GM10248 (cell line): ENCODE data around the gene RNGTT.
"Not testable (repeated sequence)": the region's sequence is repeated elsewhere in the genome, so short reads cannot be mapped to it uniquely, and the experiment has no call there.

Source experiments
- CTCF ChIA-PET: fragments of 300-600 bp; sonication (Branson Sonifier 250); formaldehyde crosslinking; extraction: SDS; loops from one replicate; lab custom pipeline; 2021; ENCODE audit warnings: antibody characterized with exemption; lab: Yijun Ruan, JAX
- POLR2A ChIA-PET: fragments of 350-650 bp; sonication (Branson Sonifier 250); formaldehyde crosslinking; extraction: SDS; loops from one replicate; lab custom pipeline; 2020; ENCODE audit warnings: antibody characterized with exemption; lab: Yijun Ruan, JAX
- DNase-seq: peaks from one replicate; pipeline ENCODE4 v3.0.0; 2012; ENCODE audit errors: extremely low spot score
- TF ChIP-seq, protein P1 (sequence below): IDR thresholded peaks from 2 replicates; pipeline ENCODE4 v1.5.1; 2012; ENCODE audit warnings: mild to moderate bottlenecking, low read depth; ENCODE audit errors: extremely low read depth, missing control alignments, control extremely low read depth

RNGTT gene

GRCh38 chr6:88914895-88915598 is 48.4 kb downstream of the RNGTT start:
- no peak for DNase-seq
- POLR2A ChIA-PET = no interaction called here
- CTCF ChIA-PET = no interaction called here
- TF ChIP-seq, protein P1, sequence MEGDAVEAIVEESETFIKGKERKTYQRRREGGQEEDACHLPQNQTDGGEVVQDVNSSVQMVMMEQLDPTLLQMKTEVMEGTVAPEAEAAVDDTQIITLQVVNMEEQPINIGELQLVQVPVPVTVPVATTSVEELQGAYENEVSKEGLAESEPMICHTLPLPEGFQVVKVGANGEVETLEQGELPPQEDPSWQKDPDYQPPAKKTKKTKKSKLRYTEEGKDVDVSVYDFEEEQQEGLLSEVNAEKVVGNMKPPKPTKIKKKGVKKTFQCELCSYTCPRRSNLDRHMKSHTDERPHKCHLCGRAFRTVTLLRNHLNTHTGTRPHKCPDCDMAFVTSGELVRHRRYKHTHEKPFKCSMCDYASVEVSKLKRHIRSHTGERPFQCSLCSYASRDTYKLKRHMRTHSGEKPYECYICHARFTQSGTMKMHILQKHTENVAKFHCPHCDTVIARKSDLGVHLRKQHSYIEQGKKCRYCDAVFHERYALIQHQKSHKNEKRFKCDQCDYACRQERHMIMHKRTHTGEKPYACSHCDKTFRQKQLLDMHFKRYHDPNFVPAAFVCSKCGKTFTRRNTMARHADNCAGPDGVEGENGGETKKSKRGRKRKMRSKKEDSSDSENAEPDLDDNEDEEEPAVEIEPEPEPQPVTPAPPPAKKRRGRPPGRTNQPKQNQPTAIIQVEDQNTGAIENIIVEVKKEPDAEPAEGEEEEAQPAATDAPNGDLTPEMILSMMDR = no peak

DNA sequence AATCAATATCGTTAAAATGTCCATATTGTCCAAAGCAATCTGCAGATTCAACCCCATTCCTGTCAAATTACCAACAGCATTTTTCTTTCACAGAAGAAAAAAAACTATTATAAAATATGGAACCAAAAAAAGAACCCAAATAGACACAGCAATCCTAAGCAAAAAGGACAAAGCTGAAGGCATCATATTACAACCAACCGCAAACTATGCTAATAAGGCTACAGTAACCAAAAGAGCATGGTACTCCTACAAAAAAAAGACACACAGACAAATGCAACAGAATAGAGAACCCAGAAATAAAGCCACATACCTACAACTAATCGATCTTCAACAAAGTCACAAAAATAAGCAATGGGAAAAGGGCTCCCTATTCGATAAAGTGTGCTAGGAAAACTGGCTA is 49.2 kb downstream of the RNGTT start:
- POLR2A ChIA-PET = no interaction called here
- DNase-seq = no peak
- TF ChIP-seq, protein P1 = no peak
- CTCF ChIA-PET = no interaction called here

- POLR2A ChIA-PET = interaction anchor here (0.6 kb wide), 1 partner anchor 1215 kb away, joined by 3 read pairs; no protein-coding TSS in a partner anchor
- DNase-seq = no peak
- CTCF ChIA-PET = no interaction called here
- TF ChIP-seq, protein P1 = no peak
These were observed 49.9 kb downstream of the RNGTT start for GRCh38 chr6:88913471-88913870.

GRCh38 chr6:88910922-88911778 is 52.3 kb downstream of the RNGTT start:
- POLR2A ChIA-PET = no interaction called here
- CTCF ChIA-PET = no interaction called here
- DNase-seq = no peak
- TF ChIP-seq, protein P1 = no peak

- CTCF ChIA-PET = interaction anchor here (1.2 to 3.1 kb wide), 3 partner anchors 12 to 38 kb away, joined by 3 to 15 read pairs (median 3); no protein-coding TSS in a partner anchor
- DNase-seq = no peak
- POLR2A ChIA-PET = no interaction called here
- TF ChIP-seq, protein P1 = no peak
These were observed 54.5 kb downstream of the RNGTT start for GRCh38 chr6:88908598-88909548.

DNA sequence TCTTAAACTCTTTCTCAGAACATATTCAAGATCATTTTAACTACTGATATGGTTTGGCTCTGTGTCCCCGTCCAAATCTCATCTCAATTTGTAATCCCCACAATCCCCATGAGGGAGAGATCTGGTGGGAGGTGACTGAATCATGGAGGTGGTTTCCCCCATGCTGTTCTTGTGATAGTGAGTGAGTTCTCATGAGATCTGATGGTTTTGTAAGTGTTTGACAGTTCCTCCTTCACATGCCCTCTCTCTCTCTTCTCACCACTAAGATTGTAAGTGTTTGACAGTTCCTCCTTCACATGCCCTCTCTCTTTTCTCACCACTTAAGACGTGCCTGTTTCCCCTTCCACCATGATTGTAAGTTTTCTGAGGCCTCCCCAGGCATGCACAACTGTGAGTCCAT is 56.3 kb downstream of the RNGTT start:
- CTCF ChIA-PET = interaction anchor here (1.2 to 3.1 kb wide), 5 partner anchors 10 to 465 kb away, joined by 3 to 15 read pairs (median 3); no protein-coding TSS in a partner anchor
- POLR2A ChIA-PET, DNase-seq: not testable (repeated sequence)
